ENCODE data around the gene HPS5.

The HPS5 gene

DNA sequence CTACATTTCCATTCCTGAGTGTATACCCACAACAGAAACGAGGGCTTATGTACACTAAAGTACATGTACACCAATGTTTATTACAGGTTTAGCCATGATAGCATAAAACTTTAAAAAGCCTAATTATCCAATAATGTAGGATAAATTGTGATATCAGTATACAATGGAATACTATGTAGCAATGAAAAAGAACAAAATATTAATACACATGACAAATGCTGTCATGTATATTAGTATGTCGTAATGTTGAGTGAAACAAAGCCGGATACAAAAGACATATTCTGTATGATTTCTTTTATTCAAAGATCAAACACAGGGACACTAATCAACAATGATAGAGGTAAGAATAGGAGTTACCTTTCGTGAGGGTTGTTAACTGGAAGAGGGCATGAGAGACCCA lies 88.0 kb downstream of the HPS5 start:
- DNase-seq: no peak

DNA sequence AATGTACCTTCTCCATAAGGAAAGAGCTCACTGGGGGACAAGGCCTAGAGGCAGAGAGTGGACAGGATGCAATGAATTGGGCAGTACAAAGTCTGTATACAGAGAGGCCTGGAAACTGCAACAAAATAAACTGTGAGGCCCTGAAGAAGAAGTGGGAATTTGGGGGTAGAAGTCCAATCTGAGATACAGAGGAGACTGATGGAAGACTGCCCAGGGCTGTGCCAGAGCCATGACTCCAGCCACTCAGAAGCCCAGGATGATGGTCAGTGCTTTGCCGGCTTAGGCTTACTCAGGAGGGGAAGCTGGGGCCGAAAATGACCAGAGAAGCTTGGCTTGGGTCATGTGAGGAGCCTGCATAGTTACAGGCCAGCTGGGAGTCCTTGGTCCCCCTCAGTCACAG lies 91.1 kb downstream of the HPS5 start:
- no peak for DNase-seq

DNA sequence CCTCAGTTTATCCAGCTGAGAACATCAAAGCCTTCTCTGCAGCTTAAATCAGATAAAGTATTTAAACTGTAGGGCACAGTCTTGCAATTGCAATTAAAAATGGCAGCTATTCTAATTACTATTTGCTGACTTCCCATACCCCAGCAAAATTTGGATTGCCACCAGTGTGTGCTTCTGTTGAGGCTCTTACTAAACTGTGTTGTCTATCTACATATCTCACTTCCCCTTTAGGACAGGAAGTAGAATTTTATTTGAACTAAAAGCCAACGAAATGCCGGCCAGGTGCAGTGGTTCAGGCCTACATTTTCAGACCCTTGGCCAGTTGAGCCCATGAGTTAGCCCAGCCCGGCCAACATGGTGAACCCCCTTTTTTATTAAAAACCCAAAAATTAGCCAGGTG lies 92.4 kb downstream of the HPS5 start:
- DNase-seq: no peak

Data from NCI-H1417 treated with DMSO at 0.1 percent for 48 hours (cell line).